ENCODE results near the gene C14orf119.

Gene C14orf119, protein sequence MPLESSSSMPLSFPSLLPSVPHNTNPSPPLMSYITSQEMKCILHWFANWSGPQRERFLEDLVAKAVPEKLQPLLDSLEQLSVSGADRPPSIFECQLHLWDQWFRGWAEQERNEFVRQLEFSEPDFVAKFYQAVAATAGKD

DNA sequence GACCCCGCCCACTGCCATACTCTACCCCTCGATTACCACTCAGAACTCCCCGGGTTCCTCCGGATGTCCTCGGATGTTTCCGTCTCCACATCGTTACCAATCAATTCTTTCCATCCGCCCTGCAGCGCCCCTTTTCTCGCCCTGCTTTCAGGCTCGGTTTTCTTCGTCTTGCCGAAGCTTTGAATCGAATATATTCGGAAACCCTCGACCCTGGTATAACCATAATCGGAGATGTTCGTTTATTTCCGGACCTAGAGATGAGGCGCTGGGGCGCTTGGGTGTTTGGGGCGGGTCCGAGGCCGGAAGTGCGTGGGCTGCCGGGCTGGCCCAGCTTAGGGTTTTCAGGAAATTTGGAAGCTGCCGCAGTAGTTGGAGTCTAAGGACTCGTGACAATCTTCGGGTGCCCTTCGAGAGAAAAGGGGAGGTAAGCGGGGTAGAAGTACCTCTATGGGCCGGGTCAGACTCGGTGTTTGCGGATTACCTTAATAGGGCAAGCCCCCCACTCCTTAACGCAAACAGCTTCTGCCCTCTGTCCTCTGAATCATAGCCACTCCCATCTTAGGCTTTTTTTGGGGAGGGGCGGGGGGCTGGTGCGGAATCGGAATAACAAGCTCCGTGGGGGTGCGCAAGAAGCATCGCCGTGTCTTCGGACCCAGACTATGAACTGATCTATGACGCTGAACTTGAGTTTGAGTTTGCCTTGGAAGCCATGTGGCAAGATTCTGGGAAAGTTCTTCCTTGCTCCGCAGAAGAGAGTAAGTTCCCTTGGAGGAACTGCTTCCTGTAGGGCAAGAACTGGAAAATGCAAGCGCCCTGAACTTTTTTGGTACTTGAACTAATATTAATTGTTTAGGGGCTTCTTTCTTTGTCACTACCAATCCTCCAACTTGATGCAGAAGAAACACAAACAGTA, at the start of gene C14orf119:
C14orf119 (plus strand) TSS at position 310 of the 913 bp plus-strand sequence. CDS start 2,154 bp downstream, outside the sequence.
- no peak for DNase-seq

DNA sequence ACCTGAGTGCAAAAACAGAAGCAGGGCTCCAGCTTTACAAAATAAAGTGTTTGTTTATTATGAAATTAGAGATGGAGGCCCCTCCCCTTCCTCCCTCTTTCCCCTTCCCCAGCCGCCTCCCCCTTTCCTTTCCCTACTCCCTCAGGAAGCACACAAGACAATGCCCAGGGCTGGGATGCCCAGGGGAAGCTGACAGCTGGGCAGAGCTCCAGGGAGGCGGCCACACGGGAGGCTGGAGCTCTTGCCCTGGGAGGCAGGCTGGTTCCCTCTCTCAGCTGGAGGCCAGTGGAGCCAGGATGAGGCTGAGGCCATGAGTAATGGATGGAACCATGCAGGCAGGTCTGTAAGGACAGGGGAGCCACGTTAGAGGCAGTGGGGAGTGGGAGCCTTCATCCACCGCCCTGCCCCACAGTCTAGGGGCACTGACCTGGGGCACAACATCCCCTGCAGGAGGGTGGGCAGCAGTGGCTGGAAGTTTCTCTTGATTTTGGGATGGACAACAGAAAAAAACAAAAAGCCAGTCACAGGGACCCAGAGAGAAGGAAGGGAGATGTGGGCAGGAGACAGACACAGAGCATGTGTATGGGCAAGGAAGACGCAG, 48.2 kb upstream of the C14orf119 start:
- no peak for DNase-seq

DNA sequence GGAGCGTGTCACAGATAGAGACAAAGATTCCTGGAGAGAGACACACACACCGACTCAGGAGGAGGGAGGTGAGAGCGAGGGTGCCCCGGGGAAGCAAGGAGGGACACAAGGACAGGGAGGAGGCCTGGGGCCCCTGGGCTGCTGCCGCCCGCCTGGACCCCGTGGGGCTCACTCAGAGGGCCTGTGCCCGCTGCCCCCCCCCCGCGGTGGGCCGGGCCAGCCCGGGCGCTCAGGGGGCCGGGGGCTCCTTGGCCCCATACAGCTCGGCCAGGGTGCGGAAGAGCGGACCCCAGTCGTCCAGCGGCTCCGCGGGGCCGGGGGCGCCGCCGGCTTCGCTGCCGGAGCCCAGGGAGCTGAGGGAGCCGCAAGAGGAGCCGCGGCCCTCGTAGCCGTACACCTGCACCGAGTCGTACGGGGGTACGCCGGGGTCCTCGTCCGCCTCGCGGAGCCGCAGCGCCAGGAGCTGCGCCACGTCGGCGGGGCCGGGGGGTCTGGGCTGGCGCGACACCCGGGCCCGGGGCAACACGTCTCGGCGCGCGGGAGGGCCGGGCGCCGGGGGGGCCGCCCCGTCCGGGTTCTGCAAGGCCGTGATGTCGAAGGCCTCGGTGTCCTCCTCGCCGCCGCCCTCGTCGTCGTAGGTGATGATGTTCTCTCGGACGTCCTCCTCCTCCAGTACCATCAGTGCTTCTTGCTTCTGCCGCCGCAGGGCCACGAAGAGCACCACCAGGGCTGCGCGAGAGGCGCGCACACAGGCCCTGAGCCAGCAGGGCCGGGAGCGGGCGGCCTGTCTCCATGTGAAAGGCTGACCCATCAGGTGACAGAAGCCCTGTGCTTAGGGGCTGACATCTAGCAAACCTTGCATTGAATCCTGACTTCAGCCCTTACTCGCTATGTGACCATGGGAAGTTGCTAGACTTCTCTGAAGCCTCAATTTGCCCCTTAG, 47.3 kb upstream of the C14orf119 start:
- no peak for DNase-seq

DNA sequence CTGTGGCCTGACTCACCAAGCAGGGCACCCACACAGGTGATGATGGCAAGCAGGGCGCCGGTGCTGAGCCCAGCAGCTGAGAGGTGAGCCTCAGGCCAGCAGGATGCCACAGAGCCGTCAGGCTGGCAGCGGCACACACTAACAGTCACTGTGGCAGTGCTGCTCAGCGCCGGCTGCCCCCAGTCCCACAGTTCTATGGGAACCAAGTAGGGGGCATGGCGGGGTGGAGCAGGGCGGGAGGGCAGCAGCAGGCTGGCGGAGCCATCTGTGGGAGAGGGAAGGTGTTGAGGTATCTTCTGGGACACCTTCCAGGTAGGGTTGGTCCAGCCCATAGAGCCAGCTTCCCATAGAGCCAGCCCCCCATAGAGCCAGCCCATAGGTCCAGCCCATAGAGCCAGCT, 46.3 kb upstream of the C14orf119 start:
- DNase-seq = no peak

DNA sequence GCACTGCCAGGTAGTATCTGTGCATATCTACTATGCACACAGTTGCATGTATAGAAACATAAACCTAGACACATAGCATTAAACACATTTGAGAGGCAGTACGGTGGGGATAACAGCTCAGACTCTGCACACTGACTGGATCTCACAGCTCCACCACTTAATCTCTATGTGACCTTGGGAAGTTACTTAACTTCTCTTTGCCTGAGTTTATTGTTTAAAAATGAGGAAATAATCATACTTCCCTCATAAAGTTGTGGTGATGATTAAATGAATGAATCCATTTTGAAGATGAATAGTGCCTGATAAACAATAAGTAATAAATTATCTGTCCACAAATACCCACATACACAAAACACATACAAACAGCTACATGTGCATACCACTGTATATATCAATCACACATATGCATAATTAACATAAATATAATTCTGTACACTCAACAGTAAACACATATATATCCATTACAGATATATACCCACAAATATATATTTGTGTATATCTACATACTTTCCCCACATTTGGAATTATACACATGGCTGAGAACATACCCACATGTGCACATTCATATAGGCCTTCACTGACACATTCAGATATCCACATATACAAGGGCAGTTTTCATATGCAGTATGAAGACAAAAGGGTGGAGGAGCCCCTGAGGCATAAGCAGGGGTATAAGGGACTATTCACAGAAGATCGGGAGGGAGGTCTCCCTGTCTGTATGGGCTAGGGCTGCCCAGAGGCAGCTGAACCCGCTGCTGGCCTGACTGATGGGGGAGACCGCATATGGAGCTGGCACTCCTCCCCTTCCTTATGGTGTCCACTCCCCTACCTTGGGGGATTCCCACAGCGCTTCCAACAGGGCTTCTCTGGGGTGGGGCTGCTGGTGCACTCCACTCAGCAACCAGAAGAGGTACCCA, 43.9 kb upstream of the C14orf119 start:
- DNase-seq = no peak

DNA sequence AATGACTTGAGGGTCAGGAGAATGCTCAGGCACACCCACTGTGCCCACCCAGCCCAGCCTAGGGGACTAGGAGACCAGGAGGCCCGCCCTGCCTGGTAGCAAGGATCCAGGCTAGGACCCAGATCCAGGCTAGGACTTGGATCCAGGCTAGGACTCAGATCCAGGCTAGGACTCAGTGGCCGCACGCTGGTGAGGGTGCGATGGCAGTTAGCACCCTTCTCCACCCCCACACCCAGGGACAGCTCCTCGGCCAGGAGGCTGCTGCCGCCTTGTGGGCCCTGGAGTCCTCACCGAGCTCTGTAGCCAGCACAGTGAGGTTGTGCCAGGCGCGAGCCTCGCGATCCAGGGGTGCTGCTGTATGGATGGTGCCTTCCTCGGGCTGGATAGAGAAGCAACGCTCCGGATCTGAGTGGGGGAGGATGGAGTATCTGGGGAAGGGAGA, 43.1 kb upstream of the C14orf119 start:
- DNase-seq = no peak

DNA sequence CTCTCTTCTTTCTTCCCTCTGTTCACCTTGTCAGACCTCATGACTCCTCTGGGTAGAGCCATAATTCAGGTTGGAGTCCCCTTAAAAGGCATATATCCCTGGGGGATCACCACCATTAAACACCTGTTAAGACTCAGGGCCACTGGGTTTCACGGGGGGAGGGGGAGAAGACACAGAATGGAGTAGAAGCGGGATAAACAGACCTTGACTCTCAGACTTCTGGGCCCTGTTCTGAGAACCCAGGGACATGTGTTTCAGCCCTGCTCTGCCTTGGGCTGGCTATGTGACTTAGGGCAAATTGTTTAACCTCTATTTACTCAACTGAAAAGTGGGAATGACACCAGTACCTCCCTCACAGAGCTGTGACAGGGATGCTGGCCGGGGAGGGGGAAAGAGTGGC, 42.6 kb upstream of the C14orf119 start:
- no peak for DNase-seq

DNA sequence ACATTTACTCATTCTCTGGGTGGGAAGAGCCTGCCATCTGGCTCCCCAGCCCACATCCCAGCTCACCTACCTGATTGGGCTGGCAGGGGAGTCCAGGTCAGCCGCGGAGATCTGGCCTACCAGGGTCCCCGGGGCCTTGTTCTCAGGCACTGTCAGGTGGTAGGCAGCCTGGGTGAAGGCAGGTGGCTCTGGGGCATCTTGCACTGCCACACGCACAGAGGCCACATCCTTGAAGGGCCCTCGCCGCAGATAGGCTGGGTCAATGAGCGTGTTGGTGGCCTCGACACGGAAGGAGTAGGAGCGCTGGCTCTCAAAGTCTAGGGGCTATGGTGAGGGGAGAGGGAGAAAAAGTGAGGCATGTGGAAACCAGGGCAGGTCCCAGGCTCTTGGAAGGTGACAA, 41.9 kb upstream of the C14orf119 start:
- no peak for DNase-seq

DNA sequence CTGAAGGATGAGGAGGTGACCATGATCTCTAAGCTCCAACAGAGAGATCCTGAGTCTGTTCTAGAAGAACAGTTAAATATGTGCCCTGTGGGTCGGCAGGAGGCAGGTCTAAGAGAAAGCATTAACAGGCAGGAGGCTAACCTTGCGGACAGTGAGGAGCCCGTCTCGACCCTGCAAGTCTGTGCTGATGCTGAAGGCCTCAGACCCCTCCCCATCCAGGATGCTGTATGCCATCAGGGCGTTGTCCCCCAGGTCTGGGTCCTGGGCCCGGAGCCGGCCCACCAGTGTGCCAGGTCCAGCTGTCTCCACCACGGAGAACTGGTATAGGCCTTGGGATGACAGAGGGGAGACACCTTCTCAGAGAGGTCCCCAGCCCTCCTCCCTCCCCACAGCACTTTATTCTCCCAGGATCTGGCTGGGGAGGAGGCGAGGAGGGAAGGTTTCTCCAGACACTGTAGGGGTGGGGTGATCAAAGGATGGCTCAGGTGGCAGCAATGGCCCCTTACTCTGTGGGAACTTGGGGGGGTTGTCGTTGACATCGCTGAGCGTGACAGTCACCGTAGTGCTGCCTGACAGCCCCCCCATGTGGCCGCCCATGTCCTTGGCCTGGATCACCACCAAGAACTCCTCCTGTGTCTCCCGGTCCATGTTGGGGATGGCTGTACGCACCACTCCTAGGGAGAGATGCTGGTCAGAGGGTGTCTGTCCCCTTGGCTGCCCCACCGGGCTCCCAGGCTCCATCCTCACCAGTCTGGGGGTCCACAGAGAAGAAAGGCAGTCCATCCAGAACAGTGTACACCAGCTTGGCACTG, 41.1 kb upstream of the C14orf119 start:
- DNase-seq = no peak

DNA sequence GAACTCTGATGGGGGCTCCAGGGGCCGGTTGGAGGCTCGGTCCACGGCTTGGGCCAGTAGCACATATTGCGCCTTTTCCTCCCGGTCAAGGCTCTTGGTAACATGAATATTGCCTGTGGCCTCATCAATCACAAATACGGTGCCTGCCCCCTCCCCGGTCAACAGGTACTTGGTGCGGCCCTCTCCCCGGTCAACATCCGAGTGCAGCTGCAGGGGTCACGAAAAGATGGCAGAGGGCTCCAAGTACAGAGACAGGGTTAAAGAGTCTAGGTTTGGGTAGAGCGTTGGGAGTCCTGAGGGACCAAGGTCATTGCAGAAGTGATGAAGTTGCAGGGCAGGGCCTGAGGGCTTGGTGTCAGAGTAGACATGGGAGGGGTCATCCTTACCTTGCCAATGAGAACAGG, 40.2 kb upstream of the C14orf119 start:
- no peak for DNase-seq

DNA sequence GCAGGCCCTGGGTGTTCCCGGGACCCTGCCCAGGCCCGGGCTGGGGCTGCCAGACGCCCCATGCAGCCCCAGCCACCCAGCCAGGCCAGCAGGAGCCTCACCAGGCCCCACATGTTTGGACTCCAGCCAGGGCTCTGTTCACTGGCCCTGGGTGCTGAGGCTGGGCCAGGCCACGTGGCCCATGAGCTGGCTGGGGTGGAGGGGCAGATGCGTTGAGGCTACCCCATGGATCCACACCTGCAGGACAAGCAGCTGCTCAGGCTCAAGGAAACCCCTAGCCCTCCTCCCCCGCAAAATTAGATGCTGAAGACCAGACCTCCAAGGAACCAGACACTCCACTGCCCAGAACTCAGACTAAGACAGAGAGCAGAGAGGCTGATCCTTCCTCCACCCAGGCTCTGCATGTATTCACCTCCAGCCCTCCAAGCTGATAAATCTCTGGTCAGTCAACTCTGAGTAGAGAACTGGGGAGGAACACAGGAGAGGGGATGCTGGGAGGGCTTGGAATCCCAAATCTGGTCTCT, 39.6 kb upstream of the C14orf119 start:
- DNase-seq = no peak

DNA sequence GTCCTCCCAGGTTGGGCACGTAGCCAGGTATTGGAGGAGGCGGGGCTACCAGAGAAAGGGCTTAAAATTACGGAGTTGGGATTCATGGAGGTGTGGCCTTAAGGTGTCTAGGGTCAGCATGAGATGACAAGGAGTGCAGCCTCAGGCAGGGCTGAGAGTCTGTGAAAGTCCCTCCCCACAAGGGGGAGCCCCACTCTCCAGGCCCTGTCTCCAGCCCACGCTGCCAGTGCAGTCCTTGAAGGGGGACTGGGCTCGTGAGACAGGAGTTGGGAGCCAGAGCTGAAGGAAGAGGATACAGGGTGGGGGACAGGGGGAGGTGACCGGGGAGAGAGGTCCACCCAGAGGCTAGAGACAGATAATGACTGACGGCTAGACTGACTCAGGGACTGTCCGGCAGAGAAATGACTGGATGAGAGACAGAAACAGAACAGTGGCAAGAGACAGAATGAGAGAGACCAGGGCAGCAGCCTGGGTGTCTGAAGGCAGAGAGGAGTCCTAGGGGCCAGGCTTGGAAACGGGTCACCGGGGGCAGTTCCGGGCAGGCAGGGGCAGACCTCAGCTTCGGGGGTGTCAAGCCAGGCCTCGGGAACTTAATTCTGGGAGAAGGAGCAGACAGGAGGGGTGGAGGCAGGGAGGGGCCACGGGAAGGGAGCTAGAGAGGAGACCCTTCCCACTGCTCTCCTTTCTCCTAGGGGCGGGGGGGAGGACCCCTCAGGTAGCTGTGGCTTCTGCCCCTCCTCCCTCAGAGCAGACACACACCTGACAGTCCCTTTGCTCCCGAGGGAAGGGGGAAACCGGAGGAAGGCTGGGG, 39.0 kb upstream of the C14orf119 start:
- no peak for DNase-seq

DNA sequence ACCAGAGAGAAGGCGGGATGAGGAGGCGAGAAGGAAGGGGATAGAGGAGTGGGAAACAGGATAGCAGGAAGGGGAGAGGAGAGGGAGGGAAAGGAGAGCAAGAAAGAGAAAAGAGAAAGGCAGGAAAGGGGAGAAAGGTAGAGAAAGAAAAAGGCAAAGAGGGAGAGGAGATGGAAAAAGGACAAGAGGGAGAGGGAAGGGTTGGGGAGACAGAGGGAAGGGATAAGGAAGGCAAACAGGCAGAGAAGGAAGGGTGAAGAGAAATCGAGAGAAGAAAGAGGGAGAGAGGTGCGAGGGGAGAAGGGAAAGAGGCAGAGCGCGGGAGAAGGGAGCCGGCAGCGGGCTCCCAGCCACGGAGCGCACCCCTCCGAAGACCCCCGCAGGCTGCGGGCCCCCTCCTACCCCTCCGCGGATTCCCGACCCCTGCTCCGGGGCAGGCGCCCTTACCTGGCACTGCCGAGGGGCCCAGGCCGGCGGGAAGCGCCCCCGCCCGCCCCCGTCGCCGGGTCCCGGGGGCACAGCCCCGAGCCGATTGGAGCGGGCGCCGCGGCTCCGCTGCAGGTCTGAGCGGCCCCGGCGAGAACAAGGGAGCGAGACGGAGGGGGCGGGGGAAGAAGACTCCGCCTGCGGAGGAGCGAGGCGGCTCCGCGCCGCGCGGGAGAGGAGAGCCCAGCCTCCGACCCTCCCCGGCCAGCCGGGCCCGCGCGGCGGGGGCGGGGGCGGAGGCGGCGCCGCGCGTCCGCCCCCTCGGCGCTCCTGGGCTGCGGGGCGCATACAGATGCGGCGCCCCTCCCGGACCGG, 38.1 kb upstream of the C14orf119 start, which contains the start of gene CDH24:
CDH24 (minus strand) TSS at position 565 of the 801 bp plus-strand sequence. CDS start 1,787 bp downstream, outside the sequence.
- no peak for DNase-seq

DNA sequence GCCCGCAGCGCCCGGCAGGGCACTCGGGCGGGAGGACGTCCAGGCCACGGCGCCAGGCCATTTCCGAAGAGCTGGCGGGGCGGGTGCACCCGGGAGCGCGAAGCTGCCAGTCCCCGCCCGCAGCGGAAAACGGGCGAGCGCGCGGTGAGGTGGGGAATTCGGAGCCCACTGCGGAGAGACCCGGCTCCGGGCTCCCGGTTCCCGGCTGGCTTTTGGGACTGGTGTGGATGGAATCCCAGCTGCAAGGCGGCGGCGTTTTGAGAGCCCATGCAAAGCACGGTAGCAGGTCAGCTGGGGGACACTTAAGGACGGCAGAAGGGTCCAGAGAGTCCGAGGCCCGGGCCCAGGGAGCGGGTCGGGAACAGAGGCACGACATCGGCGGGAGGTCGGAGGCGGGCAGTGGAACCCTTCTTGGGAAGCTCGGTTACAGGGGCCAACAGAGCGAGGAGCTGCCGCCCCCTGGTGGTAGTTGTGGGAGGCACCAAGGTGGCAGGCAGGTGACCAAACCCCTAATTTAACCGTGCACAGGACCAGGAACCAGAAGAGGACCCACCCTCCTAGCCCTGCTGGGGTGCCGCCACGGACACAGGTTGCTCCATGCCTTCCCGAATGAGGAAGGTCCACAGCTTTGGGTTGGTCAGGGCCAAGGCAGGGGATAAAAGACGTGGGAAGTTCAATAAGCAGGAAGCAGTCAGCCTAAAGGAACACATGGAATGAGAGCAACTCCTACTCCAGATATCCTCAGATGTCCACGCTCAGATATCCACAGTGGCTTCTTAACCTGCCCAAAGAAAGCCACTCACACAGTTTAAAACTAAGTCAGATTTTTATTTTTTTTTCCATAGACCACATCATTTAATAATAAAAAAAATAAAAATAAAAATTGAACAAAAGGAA, 37.3 kb upstream of the C14orf119 start:
- DNase-seq = no peak

DNA sequence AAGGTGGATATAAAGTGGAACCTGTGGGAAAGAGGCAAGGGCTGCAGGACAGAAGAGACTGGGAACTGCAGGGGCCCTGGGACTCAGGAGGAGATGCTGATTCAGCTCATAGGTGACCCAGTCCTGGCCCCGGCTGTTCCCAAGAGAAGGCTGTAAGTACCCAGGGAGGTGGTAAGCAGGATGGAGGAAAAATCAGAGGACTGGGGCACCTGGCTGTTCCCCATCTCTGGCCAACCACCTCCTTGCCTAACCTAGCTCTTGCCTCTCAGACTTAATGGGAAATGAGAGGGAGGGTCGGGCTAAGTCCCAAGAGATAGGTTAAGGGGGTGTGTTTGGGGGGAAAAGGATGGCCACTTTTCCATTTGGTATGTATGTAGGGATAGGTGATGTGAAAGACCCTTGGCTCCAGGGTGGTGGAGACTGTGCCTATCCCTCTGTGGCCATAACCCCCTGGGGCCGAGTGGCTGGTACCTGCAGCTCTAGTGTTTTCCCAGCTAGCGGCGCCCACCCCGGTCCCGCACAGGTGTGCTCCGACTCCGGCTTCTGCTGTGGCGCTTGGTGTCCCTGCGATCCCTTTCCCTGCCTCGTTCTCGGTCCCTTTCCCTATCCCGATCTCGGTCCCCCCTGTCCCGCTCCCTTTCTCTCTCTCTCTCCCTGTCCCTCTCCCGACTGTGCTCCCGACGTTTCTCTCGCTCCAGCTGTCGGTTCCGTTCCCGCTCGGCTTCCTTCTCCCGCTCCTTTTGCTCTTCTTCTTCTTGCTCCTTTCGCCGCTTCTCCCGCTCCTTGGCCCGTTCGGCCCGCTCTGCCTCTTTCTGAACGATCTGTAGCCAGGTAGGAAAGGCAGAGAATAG, 36.4 kb upstream of the C14orf119 start:
- DNase-seq = no peak

DNA sequence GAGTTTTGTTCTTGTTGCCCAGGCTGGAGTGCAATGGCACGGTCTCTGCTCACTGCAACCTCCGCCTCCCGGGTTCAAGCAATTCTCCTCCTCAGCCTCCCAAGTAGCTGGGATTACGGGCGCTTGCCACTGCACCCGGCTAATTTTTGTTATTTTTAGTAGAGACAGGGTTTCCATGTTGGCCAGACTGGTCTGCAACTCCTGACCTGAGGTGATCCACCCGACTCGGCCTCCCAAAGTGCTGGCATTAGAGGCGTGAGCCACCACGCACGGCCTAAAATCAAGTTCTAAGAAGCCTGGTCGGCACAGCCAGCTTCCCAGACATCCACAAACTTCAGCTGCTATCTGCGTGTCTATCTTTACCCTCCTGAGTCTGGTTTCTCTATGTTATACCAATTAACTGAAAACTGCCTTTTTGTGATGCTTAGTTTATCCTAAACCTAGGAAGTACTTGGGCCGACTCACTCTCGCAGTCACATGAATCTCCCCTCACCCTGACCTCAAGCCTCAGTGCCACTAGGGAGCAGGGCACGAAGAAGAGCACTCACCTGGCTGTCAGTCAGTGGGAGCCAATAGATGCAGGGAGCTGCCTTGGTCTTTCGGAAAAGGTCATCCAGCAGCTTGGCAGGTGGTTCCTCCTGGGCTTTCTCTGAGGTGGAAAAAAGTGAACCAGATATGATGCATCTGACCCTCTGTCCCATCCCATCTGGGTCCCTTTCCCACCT, 34.6 kb upstream of the C14orf119 start:
- DNase-seq = no peak
